Activated CD4-positive, alpha-beta T cell treated with anti-CD3 and anti-CD28 coated beads for 4 hours (primary cell): Measurements from ENCODE around the gene MTCH2.
"Not testable (repeated sequence)": the region's sequence is repeated elsewhere in the genome, so short reads cannot be mapped to it uniquely, and the experiment has no call there.

ENCODE experiments used
- DNase-seq, 2 donors: peaks; one replicate each; pipeline ENCODE4 v3.0.0-alpha.2; 2020

The MTCH2 gene

DNA sequence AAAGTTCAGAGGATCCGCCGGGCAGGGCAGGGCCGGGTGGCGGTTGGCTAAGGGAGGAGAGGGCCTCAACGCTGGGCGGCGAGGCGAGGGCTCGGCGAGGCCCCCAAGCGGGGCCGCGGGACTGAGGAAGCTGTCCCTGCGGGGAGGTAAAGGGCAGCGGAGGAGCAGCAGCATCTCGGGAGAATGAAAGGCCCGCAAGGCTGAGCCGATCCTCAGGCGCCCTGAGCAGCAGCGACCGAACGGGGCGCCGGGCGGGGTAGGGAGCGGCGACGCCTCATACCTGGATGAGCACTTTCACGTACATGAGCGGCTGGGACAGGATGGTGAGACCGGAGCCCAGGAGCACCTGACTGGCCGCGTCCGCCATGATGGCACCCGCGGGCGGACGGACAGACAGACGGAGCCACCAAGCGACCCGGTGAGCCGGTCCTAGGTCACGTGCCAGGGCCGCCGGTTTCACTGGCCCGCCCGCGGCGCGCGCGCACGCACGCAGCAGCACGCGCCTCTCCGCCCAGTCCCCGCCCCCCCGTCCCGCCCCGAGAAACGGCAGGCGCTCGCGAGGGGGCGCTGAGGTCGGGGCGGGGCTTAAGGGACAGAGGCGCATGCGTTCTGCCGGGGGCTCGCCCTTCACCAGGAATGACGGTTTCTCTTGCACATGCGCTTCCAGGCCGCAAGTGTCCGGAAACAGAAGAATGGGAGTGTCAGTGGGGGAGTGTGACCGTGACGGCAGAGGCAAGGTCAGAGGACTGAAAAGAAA is at the start of gene MTCH2:
Gene MTCH2 (minus strand): TSS at position 461 of the 757 bp plus-strand sequence. CDS start 94 bp downstream, at position 367.
- DNase-seq, result peak; percentile 94 to 96

- DNase-seq, result no peak
Observed at GRCh38 chr11:47691979-47692378, 49.6 kb upstream of the MTCH2 start.

- DNase-seq, result no peak
Observed at GRCh38 chr11:47689480-47689879, 47.1 kb upstream of the MTCH2 start.

GRCh38 chr11:47688991-47689390 is 46.6 kb upstream of the MTCH2 start:
- DNase-seq, result no peak

DNA sequence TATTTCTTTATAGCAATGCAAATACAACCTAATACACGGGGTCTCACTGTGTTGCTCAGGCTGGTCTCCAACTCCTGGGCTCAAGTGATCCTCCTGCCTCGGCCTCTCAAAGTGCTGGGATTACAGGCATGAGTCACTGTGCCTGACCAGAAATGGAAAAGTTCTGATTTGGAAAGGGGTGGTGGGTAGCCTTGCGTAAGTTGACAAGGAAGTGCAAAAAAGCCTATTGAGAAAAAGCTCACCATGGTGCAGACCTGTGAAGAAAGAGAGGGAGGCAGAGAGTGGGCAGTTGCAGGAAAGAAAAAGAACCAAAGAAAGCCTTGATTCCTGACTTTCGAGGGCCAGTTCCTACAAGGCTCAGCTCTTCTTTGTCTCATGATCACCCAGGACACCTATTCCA is 45.8 kb upstream of the MTCH2 start:
- no peak for DNase-seq

GRCh38 chr11:47686704-47687103 is 44.3 kb upstream of the MTCH2 start:
- not testable (repeated sequence) for DNase-seq

- no peak for DNase-seq
Observed at GRCh38 chr11:47686151-47686550, 43.8 kb upstream of the MTCH2 start.

- DNase-seq, result no peak
Observed at GRCh38 chr11:47675851-47676250, 33.5 kb upstream of the MTCH2 start.

- no peak for DNase-seq
Observed at GRCh38 chr11:47672283-47672730, 29.9 kb upstream of the MTCH2 start.

- DNase-seq, result no peak
Observed at GRCh38 chr11:47669856-47670255, 27.5 kb upstream of the MTCH2 start.

- DNase-seq, result no peak
Observed at GRCh38 chr11:47668665-47669064, 26.3 kb upstream of the MTCH2 start.

DNA sequence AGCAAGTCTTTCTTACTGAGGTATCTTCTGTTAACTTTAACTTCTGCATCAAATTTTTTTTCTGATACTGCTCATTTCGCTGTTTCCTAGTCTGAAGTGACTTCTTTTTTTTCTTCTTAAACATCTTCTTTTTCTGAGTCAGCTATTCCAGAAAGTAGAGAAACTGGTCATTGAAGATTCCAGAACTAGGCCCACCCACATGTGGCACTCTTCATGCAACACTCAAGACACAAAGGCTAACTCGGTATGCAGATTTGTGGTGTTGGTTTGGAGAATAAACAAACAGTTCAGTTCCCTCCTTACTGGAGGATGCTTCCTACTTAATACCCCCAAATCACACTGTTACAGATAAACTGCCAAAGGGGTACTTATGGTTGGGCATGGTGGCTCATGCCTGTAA is 25.2 kb upstream of the MTCH2 start:
- DNase-seq, result no peak

GRCh38 chr11:47667135-47667534 is 24.8 kb upstream of the MTCH2 start:
- no peak for DNase-seq

DNA sequence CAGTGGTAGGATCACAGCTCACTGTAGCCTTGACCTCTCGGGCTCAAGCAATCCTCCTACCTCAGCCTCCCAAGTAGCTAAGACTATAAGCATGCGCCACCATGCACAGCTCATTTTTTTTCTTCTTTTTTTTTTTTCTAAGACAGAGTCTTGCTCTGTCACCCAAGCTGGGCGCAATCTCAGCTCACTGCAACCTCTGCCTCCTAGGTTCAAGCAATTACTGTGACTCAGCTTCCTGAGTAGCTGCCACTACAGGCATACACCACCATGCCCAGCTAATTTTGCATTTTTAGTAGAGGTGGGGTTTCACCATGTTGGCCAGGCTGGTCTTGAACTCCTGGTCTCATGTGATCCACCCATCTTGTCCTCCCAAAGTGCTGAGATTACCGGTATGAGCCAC is 22.6 kb upstream of the MTCH2 start:
- not testable (repeated sequence) for DNase-seq

DNA sequence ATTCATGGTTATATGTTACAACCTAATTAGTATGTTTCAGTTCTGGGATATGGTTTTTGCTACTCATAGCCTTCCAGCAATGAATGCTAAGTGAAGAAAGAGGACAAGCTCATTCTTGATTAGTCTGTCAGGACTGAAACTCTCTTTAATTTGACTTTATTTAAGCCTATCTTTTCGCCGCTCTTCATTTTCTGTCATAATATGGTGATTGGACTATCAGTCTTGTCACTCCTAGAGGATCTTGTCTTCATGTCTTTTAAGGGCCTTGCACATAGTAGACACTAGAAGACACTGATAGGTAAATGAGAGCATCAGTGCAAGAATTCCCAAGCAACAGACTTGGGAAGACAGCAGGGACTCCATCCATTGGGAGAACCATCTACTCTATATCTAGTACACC is 18.9 kb upstream of the MTCH2 start:
- no peak for DNase-seq

DNA sequence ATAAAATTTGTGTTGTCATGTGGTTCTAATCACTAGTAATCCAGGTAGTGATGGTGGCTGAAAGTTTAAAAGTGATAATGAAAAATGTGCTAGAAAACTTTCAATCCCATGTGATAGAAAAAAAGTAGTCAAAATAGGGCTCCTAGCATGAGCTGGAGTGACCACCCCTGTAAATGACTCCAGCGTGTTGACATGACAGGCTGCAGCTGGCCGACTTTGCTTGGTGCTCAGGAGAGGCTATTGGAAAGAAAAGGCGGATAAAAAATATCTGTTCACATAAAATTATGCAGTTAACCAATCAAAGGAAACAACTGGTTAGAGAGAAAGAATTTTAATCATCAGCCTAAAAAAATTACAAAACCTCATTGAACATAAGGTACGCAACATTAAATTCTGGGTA is 16.9 kb upstream of the MTCH2 start:
- DNase-seq, result no peak

DNA sequence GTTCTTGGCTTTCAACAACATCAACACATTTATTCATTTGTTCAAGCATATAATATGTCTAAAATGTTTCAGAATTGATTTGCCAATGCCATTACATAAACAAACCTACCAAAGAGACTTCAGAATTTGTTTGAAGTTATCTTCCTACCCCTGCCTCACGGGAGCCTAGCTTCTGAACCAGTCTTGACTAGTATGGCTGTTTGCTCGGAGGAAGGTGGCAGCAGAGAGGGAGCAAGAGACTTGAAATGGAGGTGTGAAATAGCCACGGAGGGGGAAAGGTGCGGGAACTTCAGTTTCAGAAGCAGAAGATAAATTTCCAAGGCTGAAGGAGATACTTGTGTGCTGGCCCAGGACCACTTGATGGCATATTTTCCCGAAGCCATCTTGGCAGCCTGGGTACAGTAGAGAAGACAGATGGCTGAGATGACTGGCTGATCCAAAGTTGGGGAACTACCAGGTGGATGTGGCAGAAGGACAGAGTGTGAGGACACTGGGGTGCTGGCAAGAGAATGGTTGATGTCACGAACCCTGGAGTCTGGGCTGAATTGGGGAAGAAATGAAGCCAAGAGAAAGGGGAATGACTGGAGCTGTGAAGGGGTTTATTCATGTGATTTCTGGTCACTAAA is 14.0 kb upstream of the MTCH2 start:
- DNase-seq, result no peak

DNA sequence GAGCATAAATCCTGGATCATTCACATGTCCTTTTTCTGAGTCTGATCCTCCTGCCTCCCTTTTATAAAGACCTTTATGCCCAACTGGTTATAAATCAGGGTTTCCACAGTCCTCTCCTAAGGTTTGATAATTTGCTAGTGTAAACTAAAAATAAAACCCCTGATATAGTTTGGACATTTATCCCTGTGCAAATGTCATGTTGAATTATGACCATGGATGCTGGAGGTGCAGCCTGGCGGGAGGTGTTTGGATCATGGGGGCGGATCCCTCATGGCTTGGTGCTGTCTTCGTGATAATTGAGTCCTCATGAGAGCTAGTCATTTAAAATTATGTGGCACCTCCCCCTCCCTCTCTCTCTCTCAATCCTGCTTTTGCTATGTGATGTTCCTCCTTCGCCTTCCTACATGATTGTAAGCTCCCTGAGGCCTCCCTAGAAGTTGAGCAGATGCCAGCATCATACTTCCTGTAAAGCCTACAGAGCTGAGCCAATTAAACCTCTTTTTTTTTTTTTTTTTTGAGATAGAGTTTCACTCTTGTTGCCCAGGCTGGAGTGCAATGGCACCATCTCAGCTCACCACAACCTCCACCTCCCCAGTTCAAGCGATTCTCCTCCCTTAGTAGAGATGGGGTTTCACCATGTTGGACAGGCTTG is 9.6 kb upstream of the MTCH2 start:
- no peak for DNase-seq

DNA sequence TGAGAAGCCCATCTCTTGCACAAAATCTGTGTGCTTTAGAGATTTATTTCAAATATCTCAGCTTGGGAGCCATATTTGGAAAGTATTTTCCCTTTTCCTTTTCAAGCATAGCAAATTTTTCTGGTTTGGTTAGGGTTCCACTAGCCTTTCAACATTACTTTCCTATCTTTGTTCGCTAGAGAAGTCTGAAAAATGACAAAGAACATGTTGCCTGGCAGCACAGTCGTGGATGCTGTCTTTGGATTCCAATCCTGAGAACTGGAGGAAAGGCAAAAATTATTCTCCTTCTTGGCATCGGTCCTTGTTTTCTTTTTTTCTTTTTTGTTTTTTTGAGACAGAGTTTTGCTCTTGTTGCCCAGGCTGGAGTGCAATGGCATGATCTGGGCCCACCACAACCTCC is 6.9 kb upstream of the MTCH2 start:
- no peak for DNase-seq

DNA sequence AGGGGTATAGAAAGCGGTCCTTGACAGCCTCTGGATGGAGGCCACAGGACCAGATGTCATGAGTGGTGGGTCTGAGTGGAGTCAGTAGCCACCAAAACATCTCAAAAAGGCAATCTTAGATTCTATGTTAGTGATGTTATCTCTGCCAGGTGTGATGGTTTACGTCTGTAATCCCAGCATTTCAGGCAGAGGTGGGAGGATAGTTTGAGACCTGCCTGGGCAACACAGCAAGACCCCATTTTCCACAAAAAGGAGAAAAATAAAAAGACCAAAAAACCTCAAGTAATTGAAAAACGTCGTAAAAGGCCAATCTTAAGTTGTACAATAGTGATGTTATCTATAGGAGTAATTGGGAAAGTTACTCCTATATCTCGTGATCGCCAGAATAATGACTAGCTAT is 3.7 kb upstream of the MTCH2 start:
- DNase-seq, result no peak

DNA sequence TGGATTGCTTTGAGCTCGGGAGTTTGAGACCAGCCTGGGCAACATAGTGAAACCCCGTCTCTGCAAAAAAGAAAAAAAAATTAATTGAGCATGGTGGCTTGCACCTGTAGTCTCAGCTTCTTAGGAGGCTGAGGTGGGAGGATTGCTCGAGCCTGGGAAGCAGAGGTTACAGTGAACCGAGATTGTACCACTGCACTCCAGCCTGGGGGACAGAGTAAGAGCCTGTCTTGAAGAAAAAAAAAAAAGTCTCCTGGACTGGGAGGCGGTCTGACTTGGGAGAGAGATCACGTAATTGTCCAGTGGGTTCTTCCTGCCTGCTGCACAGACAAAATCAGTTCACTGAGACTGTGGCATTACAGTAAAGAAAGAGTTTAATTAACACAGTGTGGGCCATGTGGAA is 3.1 kb upstream of the MTCH2 start:
- no peak for DNase-seq

DNA sequence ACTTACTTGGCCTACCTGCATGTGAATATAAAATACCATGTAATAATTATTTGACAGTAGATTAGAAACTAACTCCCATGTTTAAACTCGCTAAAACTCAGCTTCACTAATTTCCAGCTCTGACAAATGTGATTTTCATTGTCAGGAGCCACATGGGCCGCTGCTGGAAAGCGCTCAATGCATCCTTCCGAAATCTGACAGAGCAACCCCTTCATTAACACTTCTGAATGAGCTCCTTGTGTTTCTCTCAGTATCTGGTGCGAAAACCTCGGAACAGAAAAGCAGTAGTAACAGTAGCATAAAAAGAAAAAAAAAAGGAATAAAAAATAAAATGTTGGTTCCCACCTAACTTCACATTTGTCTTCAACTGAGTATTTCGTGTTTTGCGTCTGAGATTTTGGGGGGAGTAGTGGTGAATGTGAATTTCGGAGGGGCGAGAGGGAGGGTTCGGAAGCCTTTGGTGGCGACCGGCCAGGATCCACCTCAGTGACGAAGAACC is 710 bp downstream of the MTCH2 start:
- no peak for DNase-seq

DNA sequence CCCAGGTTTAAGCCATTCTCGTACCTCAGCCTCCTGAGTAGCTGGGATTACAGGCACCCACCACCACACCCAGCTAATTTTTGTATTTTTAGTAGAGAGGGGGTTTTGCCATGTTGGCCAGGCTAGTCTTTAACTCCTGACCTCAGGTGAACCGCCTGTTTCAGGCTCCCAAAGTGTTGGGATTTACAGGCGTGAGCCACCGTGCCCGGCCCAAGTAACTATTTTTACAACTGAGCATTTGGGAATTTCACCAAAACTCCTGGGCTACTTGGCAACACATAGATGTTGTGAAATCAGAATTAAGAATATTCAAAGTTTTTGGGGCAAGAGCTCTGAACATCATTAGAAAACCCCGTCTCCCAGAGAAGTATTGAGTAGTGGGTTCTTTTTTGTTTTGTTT is 1.9 kb downstream of the MTCH2 start:
- not testable (repeated sequence) for DNase-seq

GRCh38 chr11:47636331-47636730 is 6.0 kb downstream of the MTCH2 start:
- DNase-seq, result not testable (repeated sequence)
